HL-60 (cell line): ENCODE results near the gene NUTM2B.
"Not testable (repeated sequence)": the region's sequence is repeated elsewhere in the genome, so short reads cannot be mapped to it uniquely, and the experiment has no call there.

Experiments
- CTCF ChIP-seq: IDR thresholded peaks from one replicate; pipeline ENCODE4 v1.5.1; 2011; ENCODE audit warnings: low read length, control low read depth, inconsistent platforms; ENCODE audit not compliant: insufficient read depth
- GABPA ChIP-seq: IDR thresholded peaks from 2 replicates; pipeline ENCODE4 v1.6.1; 2012; ENCODE audit warnings: low read depth
- SPI1 ChIP-seq: IDR thresholded peaks from 2 replicates; pipeline ENCODE4 v1.6.1; 2012; ENCODE audit warnings: low read depth, mild to moderate bottlenecking, borderline replicate concordance

- TF ChIP-seq CTCF, SPI1, GABPA: not testable (repeated sequence)
Observed at GRCh38 chr10:79753601-79754000, 50.6 kb downstream of the NUTM2B start.
